ENCODE results near the gene CALR3. TPM values are rescaled to one million over a fixed set of nuclear protein-coding genes. Genes with fewer than 3 reads are reported as not detected.
A peak's percentile ranks its signal among the peaks of the same experiment; 100 is the strongest.

CALR3 gene
- total and polyA plus RNA-seq, 10 of the 15 experiments (the other 5 are each of a cell fraction or from before 2014, with no cell fraction given): 0.05 to 0.45 (median 0.12) TPM; not detected in 2

GRCh38 chr19:16446724-16447368 lies 49.1 kb downstream of the CALR3 start (continued):
- TF ChIP-seq POU2F2 (IDR thresholded peaks at IDR 0.05; ENCODE audit: borderline replicate concordance, low read depth, low read length): peak; percentile 56; the same call in 1 of the 3 replicates
- TF ChIP-seq IRF4 (IDR thresholded peaks at IDR 0.05; ENCODE audit: low read depth, low read length): 0 out of 2 replicates have a peak, but pooled peaks have one; percentile 57
- no peak for TF ChIP-seq ZNF24 (IDR thresholded peaks at IDR 0.05)
- TF ChIP-seq ETV6 (conservative IDR thresholded peaks at IDR 0.05 in 1 of 2, IDR thresholded peaks at IDR 0.05 in 1 of 2; ENCODE audit: borderline replicate concordance in 1 of 2, low read depth in 1 of 2): no peak
- no peak for TF ChIP-seq HDAC2 (IDR thresholded peaks at IDR 0.05)
- TF ChIP-seq TAF1 (IDR thresholded peaks at IDR 0.05; ENCODE audit: borderline replicate concordance, low read depth, low read length): peak; percentile 53; the same call in 1 of the 2 replicates
- TF ChIP-seq ZBTB33 (IDR thresholded peaks at IDR 0.05): no peak
- TF ChIP-seq MLLT1 (IDR thresholded peaks at IDR 0.05): no peak
- peak; percentile 75 for TF ChIP-seq RUNX3 (IDR thresholded peaks at IDR 0.05; ENCODE audit: low read length)
- no peak for TF ChIP-seq ZNF622 (IDR thresholded peaks at IDR 0.05)
- no peak for TF ChIP-seq KDM1A (IDR thresholded peaks at IDR 0.05; ENCODE audit: borderline replicate concordance)
- TF ChIP-seq CHD2 (IDR thresholded peaks at IDR 0.05; ENCODE audit: borderline replicate concordance, low read depth, low read length): peak; percentile 67; the same call in 1 of the 2 replicates
- no peak for TF ChIP-seq CBX5 (IDR thresholded peaks at IDR 0.05; ENCODE audit: low read depth)
- TF ChIP-seq TCF12 (IDR thresholded peaks at IDR 0.05; ENCODE audit: low read depth, low read length): 0 out of 2 replicates have a peak, but pooled peaks have one; percentile 58
- peak; percentile 66; the same call in 1 of the 2 replicates for TF ChIP-seq DPF2 (IDR thresholded peaks at IDR 0.05)
- TF ChIP-seq USF2 (IDR thresholded peaks at IDR 0.05; ENCODE audit: borderline replicate concordance, low read depth, low read length): peak; percentile 30; the same call in 1 of the 2 replicates
- no peak; the same call in 1 of the 2 replicates for TF ChIP-seq NFIC (IDR thresholded peaks at IDR 0.05; ENCODE audit: low read depth, low read length)
- TF ChIP-seq ATF2 (IDR thresholded peaks at IDR 0.05; ENCODE audit: low read length): no peak
- TF ChIP-seq FOS (IDR thresholded peaks at IDR 0.05; ENCODE audit: borderline replicate concordance, extremely low read depth, insufficient read length): no peak
- TF ChIP-seq MYB (IDR thresholded peaks at IDR 0.05; ENCODE audit: borderline replicate concordance, low read depth, low read length): no peak

Data from GM12878 (cell line).